Natural killer cell (primary cell): ENCODE results near the gene NFKB2. TPM values are rescaled to one million over a fixed set of nuclear protein-coding genes. Genes with fewer than 3 reads are reported as not detected.

ENCODE experiments used
- ATAC-seq, 3 donors: fragments of 150-1000 bp in 2 of 3; fragments of 200-7000 bp in 1 of 3; cut with Tn5 transposase; 1 replicate in 1 of 3; 2 replicates in 2 of 3; pipeline ENCODE4 v1.10.0; 2021; ENCODE audit warnings: mild to moderate bottlenecking in 2 of 3, moderate library complexity in 2 of 3
- DNase-seq, 2 donors: peaks; one replicate each; pipeline versions ENCODE4 v3.0.0 to v3.0.0-alpha.2; 2013 to 2021; ENCODE audit warnings: mixed read lengths in 1 of 2
- H3K27ac ChIP-seq: one replicate; pipeline ENCODE4 v1.5.1; 2013; ENCODE audit warnings: mild to moderate bottlenecking, low read length
- H3K27me3 ChIP-seq: one replicate; pipeline ENCODE4 v1.6.1; 2013; ENCODE audit warnings: low read length; ENCODE audit not compliant: control insufficient read depth, insufficient read depth
- H3K36me3 ChIP-seq: one replicate; pipeline ENCODE4 v1.6.1; 2013; ENCODE audit warnings: low read length; ENCODE audit not compliant: control insufficient read depth, insufficient read depth
- H3K4me1 ChIP-seq: one replicate; pipeline ENCODE4 v1.6.1; 2013; ENCODE audit warnings: low read length; ENCODE audit not compliant: control insufficient read depth, insufficient read depth
- H3K4me3 ChIP-seq: one replicate; pipeline ENCODE4 v1.5.1; 2013; ENCODE audit warnings: low read length
- H3K9me3 ChIP-seq: one replicate; pipeline ENCODE4 v1.6.1; 2013; ENCODE audit warnings: low read length; ENCODE audit not compliant: control insufficient read depth, insufficient read depth
- H3K27ac Mint-ChIP-seq, 2 donors: one replicate each; pipeline ENCODE4 v1.8.0; 2022; ENCODE audit warnings: mild to moderate bottlenecking in 2 of 2, mixed read lengths in 2 of 2, moderate library complexity in 1 of 2
- H3K27me3 Mint-ChIP-seq, 2 donors: one replicate each; pipeline ENCODE4 v1.8.0; 2022; ENCODE audit warnings: low read depth in 2 of 2, mixed read lengths in 2 of 2
- H3K36me3 Mint-ChIP-seq: one replicate; pipeline ENCODE4 v1.8.0; 2022; ENCODE audit warnings: mixed read lengths
- H3K4me1 Mint-ChIP-seq, 2 donors: one replicate each; pipeline ENCODE4 v1.8.0; 2022; ENCODE audit warnings: mixed read lengths in 2 of 2
- H3K4me3 Mint-ChIP-seq: one replicate; pipeline ENCODE4 v1.8.0; 2022; ENCODE audit warnings: mild to moderate bottlenecking, moderate library complexity, mixed read lengths
- H3K9me3 Mint-ChIP-seq, 2 donors: one replicate each; pipeline ENCODE4 v1.8.0; 2022; ENCODE audit warnings: mixed read lengths in 2 of 2
- WGBS: methylation state at CpG from one replicate; pipeline ENCODE4 v1.1.7; 2013; ENCODE audit warnings: missing lambda C conversion rate; ENCODE audit not compliant: insufficient coverage; 5-methylcytosine and 5-hydroxymethylcytosine counted together
- intact Hi-C: fragments of 100-400 bp; cut with micrococcal nuclease; formaldehyde crosslinking; loops from one replicate; pipeline ENCODE4 v1.14.2; 2022
- total RNA-seq, 4 donors: library from RNA; stranded (reverse); fragments of 120-200 nt in 1 of 4; gene quantifications; one replicate each; pipeline versions ENCODE4 v1.2.3 to v1.2.4, GENCODE V29; 2013 to 2022
- TF ChIP-seq, protein P1 (sequence below): fragments of 200-600 bp; IDR thresholded peaks from one replicate; pipeline ENCODE4 v1.8.0; 2022; ENCODE audit warnings: antibody characterized with exemption

The NFKB2 gene
- total RNA-seq, 3 donors from 2014 or later (not counting 1 experiment from before 2014, with no cell fraction given): 201 to 264 (median 246) TPM

GRCh38 chr10:102422545-102423129 lies 27.1 kb downstream of the NFKB2 start:
- H3K4me1 Mint-ChIP-seq: peaks cover 23 to 45% of the 10 kb centered on the region in 2 donors

DNA sequence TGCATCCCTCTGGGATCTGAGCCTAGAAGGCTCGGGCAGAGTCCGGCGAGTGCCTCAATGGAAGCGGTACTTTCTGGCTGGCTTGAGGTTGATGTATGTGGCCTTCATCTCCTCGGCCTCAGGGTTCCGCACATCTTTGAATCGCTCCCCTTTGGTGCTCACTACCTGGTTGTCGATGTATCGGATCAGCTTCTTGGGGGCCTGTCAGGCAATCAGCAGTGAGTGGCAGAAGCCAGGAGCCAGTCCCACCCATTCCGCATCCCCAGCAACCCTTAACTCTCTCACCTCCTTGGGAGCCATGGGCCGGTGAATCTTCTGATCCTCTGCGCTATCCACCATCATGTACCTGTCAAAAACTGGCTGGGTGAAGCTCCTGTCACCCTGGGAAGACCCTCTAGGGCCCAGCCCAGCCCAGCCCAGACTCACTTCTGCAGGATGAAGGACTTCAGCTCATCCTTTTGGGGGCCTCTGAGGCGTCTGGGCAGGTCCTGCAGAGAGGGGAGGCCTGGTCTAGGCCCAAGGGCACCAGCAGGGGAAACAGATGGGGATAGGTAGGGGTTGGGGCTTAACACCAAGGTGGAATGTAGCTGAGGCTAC lies 28.0 kb downstream of the NFKB2 start:
- 96% methylated on average over 13 of the region's 13 CpGs for WGBS

More at GRCh38 chr10:102422545-102423129, 27.1 kb downstream of the NFKB2 start:
- no peaks in the 10 kb centered on the region for H3K9me3 Mint-ChIP-seq
- WGBS: 23% methylated on average over 28 of the region's 28 CpGs
- intact Hi-C loops: no loop called here
- peak; percentile 25 to 52 (median 45) for ATAC-seq
- H3K27me3 Mint-ChIP-seq: peaks cover 0 to 6% of the 10 kb centered on the region in 2 donors
- Histone ChIP-seq H3K27me3 (peaks cover 9% of the 10 kb centered on the region), H3K27ac (peak overlapping the region; percentile 81), H3K9me3 (no peaks in the 10 kb centered on the region), H3K4me1 (peaks cover 39% of the 10 kb centered on the region), H3K36me3 (peaks cover 11% of the 10 kb centered on the region), H3K4me3 (peak overlapping the region; percentile 83)
- no peaks in the 10 kb centered on the region for H3K36me3 Mint-ChIP-seq
- peak overlapping the region; percentile 91 to 97 for H3K27ac Mint-ChIP-seq
- TF ChIP-seq, protein P1, sequence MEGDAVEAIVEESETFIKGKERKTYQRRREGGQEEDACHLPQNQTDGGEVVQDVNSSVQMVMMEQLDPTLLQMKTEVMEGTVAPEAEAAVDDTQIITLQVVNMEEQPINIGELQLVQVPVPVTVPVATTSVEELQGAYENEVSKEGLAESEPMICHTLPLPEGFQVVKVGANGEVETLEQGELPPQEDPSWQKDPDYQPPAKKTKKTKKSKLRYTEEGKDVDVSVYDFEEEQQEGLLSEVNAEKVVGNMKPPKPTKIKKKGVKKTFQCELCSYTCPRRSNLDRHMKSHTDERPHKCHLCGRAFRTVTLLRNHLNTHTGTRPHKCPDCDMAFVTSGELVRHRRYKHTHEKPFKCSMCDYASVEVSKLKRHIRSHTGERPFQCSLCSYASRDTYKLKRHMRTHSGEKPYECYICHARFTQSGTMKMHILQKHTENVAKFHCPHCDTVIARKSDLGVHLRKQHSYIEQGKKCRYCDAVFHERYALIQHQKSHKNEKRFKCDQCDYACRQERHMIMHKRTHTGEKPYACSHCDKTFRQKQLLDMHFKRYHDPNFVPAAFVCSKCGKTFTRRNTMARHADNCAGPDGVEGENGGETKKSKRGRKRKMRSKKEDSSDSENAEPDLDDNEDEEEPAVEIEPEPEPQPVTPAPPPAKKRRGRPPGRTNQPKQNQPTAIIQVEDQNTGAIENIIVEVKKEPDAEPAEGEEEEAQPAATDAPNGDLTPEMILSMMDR: peak; percentile 49
- peak overlapping the region; percentile 98 for H3K4me3 Mint-ChIP-seq
- peak; percentile 55 to 69 for DNase-seq

DNA sequence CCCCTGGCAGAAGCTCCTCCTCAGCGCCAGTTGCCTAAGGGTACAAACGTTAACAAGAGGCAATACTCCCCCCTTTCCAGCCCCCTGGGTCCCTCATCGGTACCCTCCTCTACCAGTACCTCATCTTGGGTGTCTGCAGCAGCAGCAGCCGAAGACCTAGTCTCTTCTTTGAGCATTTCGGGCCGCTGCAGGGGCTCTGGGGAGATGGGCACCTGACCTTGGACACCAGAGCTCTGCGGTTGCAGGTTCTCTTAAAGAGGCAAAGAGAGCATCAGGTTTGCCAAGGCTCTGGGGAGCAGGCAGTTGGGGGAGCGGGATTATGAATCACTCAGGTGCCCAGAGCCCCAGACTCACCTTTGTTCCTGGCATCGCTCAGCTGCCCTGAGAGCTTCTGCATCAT lies 28.6 kb downstream of the NFKB2 start:
- intact Hi-C loops: no loop called here
- Histone ChIP-seq H3K4me1 (peaks cover 35% of the 10 kb centered on the region), H3K27me3 (no peaks in the 10 kb centered on the region), H3K9me3 (no peaks in the 10 kb centered on the region), H3K27ac (no peak overlapping the region), H3K36me3 (peaks cover 11% of the 10 kb centered on the region), H3K4me3 (no peak overlapping the region)
- H3K27ac Mint-ChIP-seq: no peak overlapping the region
- no peaks in the 10 kb centered on the region for H3K27me3 Mint-ChIP-seq
- peak overlapping the region; percentile 55 for H3K4me3 Mint-ChIP-seq
- no peak for DNase-seq
- H3K4me1 Mint-ChIP-seq: peaks cover 23 to 35% of the 10 kb centered on the region in 2 donors
- TF ChIP-seq, protein P1: no peak
- no peak for ATAC-seq
- H3K36me3 Mint-ChIP-seq: no peaks in the 10 kb centered on the region
- H3K9me3 Mint-ChIP-seq: no peaks in the 10 kb centered on the region
- WGBS: 91% methylated on average over 9 of the region's 9 CpGs

More for the DNA sequence above, 28.0 kb downstream of the NFKB2 start:
- Histone ChIP-seq H3K27me3 (peaks cover under 1% of the 10 kb centered on the region), H3K4me3 (no peak overlapping the region), H3K9me3 (no peaks in the 10 kb centered on the region), H3K36me3 (peaks cover 11% of the 10 kb centered on the region), H3K27ac (peak overlapping the region; percentile 81), H3K4me1 (peaks cover 39% of the 10 kb centered on the region)
- ATAC-seq (no peak), DNase-seq (no peak)
- H3K4me3 Mint-ChIP-seq: no peak overlapping the region
- H3K9me3 Mint-ChIP-seq: no peaks in the 10 kb centered on the region
- H3K27ac Mint-ChIP-seq: peak overlapping the region; percentile 91 to 97
- H3K36me3 Mint-ChIP-seq: no peaks in the 10 kb centered on the region
- intact Hi-C loops: no loop called here
- TF ChIP-seq, protein P1: no peak
- H3K27me3 Mint-ChIP-seq: no peaks in the 10 kb centered on the region
- H3K4me1 Mint-ChIP-seq: peaks cover 23 to 39% of the 10 kb centered on the region in 2 donors
